ENCODE measurements around the gene LAIR2.
"Not testable (repeated sequence)": the region's sequence is repeated elsewhere in the genome, so short reads cannot be mapped to it uniquely, and the experiment has no call there.

Gene LAIR2

DNA sequence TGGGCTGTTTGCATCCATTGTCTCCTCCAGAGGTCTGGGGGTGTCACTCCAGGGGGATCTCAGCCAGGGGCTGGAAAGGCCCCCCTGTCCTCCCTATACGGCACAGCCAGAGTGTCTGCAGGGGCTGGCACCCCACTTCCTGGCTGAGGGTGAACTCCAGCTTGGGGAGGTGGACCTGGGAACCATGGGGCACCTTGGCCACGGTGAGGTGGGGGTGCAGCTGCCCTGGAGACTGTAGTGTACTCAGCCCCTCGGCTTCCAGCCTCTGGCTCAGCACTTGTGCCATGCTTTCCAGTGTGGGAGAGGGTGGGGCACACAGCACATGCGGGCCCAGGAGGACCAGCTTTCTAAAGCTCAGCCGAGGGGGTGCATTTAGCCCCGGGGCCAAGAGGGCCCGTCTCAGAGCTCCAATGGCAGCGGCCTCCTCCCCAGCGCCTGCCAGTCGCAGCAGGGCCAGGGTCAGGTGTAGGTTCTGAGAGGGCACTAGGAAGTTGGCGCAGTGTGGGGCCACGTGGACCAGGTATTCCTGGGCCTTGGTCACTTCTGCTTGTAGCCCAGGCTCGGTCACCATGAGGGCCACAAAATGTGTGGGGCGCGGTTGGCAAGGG, 40.5 kb upstream of the LAIR2 start:
- Mint-ChIP-seq H3K4me3 (peak overlapping the region; percentile 81), H3K9me3 (no peaks in the 10 kb centered on the region), H3K4me1 (peaks cover 50% of the 10 kb centered on the region), H3K27ac (peak overlapping the region; percentile 76), H3K36me3 (peaks cover 61% of the 10 kb centered on the region)
- ATAC-seq (no peak), DNase-seq (ENCODE audit: low spot score in 2 of 2) (no peak)

GRCh38 chr19:54462655-54463530, 39.7 kb upstream of the LAIR2 start:
- peak; percentile 40 for ATAC-seq
- no peaks in the 10 kb centered on the region for H3K9me3 Mint-ChIP-seq
- peaks cover 50% of the 10 kb centered on the region for H3K4me1 Mint-ChIP-seq
- peak in 1 of 2 donors; percentile 82 for DNase-seq (ENCODE audit: low spot score in 2 of 2)
- H3K27ac Mint-ChIP-seq, result peak overlapping the region; percentile 92
- H3K4me3 Mint-ChIP-seq, result peak overlapping the region; percentile 81
- H3K36me3 Mint-ChIP-seq, result peaks cover 53% of the 10 kb centered on the region

GRCh38 chr19:54463531-54464043, 39.0 kb upstream of the LAIR2 start, which contains the start of gene LENG9:
TSS of gene LENG9 (minus strand) at chr19:54463778. CDS start at chr19:54463526, 252 bp downstream.
- DNase-seq (ENCODE audit: low spot score in 2 of 2) (peak; percentile 88 to 97), ATAC-seq (peak; percentile 76)
- H3K36me3 Mint-ChIP-seq, result peaks cover 46% of the 10 kb centered on the region
- H3K4me3 Mint-ChIP-seq, result peak within 1 kb of the TSS; percentile 81
- peak within 1 kb of the TSS; percentile 92 for H3K27ac Mint-ChIP-seq
- no peaks in the 10 kb centered on the region for H3K9me3 Mint-ChIP-seq
- peaks cover 43% of the 10 kb centered on the region for H3K4me1 Mint-ChIP-seq

DNA sequence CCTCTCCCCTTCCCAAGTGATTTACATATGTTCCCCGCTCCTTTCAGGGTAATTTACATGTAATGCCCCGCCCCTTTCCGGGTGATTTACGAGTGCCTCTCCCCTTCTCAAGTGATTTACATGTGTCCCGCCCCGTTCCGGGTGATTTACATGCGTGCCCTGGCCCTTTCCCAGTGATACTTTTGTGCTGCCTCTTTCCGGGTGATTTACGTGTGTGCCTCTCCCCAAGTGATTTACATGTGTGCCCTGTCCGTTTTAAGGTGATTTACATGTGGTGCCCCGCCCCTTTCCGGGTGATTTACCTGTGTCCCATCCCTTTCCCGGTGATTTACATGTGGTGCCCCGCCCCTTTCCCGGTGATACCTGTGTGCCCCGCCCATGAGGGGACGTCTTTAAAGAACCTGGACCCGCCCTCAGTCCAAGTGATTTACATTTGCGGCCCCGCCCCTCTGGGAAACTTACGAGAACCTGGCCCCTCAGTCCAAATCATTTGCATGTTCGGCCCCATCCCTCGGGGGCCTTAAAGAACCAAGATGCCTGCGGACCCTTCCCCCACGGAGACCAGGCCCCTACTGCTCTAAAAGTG, 38.5 kb upstream of the LAIR2 start:
- peak overlapping the region; percentile 81 for H3K4me3 Mint-ChIP-seq
- H3K27ac Mint-ChIP-seq, result peak overlapping the region; percentile 92
- no peaks in the 10 kb centered on the region for H3K9me3 Mint-ChIP-seq
- peaks cover 38% of the 10 kb centered on the region for H3K4me1 Mint-ChIP-seq
- peak; percentile 73 for ATAC-seq
- H3K36me3 Mint-ChIP-seq, result peaks cover 41% of the 10 kb centered on the region
- peak; percentile 73 to 94 for DNase-seq (ENCODE audit: low spot score in 2 of 2)

GRCh38 chr19:54464630-54465425, 37.8 kb upstream of the LAIR2 start:
- peak overlapping the region; percentile 81 for H3K4me3 Mint-ChIP-seq
- H3K27ac Mint-ChIP-seq, result peak overlapping the region; percentile 92
- DNase-seq (ENCODE audit: low spot score in 2 of 2) (peak in 1 of 2 donors; percentile 92), ATAC-seq (peak; percentile 70)
- no peaks in the 10 kb centered on the region for H3K9me3 Mint-ChIP-seq
- peaks cover 35% of the 10 kb centered on the region for H3K4me1 Mint-ChIP-seq
- H3K36me3 Mint-ChIP-seq, result peaks cover 34% of the 10 kb centered on the region

GRCh38 chr19:54465426-54466109, 37.1 kb upstream of the LAIR2 start:
- Mint-ChIP-seq H3K4me3 (peak overlapping the region; percentile 81), H3K4me1 (peaks cover 40% of the 10 kb centered on the region), H3K9me3 (no peaks in the 10 kb centered on the region), H3K27ac (no peak overlapping the region), H3K36me3 (peaks cover 30% of the 10 kb centered on the region)
- DNase-seq (ENCODE audit: low spot score in 2 of 2), result no peak
- ATAC-seq, result no peak

- Mint-ChIP-seq H3K36me3 (peaks cover 25% of the 10 kb centered on the region), H3K4me3 (peak overlapping the region; percentile 81), H3K4me1 (peaks cover 44% of the 10 kb centered on the region)
- not testable (repeated sequence) for H3K9me3 Mint-ChIP-seq; ATAC-seq; DNase-seq (ENCODE audit: low spot score in 2 of 2); H3K27ac Mint-ChIP-seq
Measured at GRCh38 chr19:54466110-54466480, 36.5 kb upstream of the LAIR2 start.

DNA sequence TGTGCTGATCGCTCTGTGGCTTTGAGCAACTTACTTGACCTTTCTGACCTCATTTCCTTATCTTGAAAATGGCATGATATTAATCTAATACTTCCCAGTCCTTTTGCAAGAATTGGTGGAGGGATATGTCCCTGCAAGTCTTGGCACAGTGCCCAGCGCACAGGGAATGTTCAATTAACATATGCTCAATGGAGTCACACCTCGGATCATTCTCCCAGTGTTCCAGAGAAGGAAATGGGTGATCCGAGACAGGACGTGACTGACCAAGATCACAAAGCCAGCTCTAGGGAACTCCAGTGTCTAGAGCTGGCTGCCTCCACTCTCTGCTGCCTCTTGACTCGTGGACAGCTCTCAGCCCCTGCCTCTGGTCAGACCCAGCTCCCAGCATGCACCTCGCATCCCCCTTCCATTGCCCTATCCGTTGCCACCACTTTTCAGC, 33.1 kb upstream of the LAIR2 start:
- Mint-ChIP-seq H3K36me3 (no peaks in the 10 kb centered on the region), H3K4me1 (peaks cover 28% of the 10 kb centered on the region), H3K9me3 (no peaks in the 10 kb centered on the region), H3K4me3 (no peak overlapping the region), H3K27ac (no peak overlapping the region)
- DNase-seq (ENCODE audit: low spot score in 2 of 2) (no peak), ATAC-seq (no peak)

DNA sequence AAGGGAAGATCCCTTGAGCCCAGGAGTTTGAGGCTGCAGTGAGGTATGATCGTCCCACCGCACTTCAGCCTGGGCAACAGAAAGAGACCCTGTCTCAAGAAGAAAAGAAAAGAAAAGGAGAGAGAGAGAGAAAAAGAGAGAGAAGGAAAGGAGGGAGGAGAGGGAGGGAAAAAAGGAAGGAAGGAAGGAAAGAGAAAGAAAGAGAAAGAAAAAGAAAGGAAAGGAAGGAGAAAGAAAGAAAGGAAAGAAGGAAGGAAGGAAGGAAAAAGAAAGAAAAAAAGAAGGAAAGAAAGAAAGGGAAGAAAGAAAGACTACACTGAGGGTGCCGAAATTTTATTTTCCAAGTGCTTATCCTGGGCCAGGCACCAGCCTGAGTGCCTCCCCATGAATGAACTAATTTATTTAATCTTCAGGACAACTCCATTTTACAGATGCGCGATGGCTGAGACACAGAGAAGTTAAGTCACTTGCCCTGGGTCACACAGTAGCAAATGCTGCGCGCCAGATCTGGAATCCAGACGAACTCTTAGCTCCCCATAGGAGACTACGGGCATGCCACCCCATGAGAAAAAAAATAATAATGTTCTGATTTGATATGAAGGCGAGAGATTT, 32.2 kb upstream of the LAIR2 start:
- DNase-seq (ENCODE audit: low spot score in 2 of 2), result no peak
- ATAC-seq, result no peak
- H3K4me3 Mint-ChIP-seq, result peak overlapping the region; percentile 59
- H3K27ac Mint-ChIP-seq, result no peak overlapping the region
- no peaks in the 10 kb centered on the region for H3K36me3 Mint-ChIP-seq
- H3K9me3 Mint-ChIP-seq, result no peaks in the 10 kb centered on the region
- peaks cover 23% of the 10 kb centered on the region for H3K4me1 Mint-ChIP-seq

GRCh38 chr19:54470991-54471782, 31.4 kb upstream of the LAIR2 start:
- no peaks in the 10 kb centered on the region for H3K36me3 Mint-ChIP-seq
- ATAC-seq, result peak; percentile 65
- no peak overlapping the region for H3K27ac Mint-ChIP-seq
- no peaks in the 10 kb centered on the region for H3K9me3 Mint-ChIP-seq
- no peak for DNase-seq (ENCODE audit: low spot score in 2 of 2)
- peak overlapping the region; percentile 59 for H3K4me3 Mint-ChIP-seq
- H3K4me1 Mint-ChIP-seq, result peaks cover 23% of the 10 kb centered on the region

GRCh38 chr19:54473071-54473891, 29.4 kb upstream of the LAIR2 start, which contains the start of gene CDC42EP5:
TSS of gene CDC42EP5 (minus strand) at chr19:54473296. CDS start at chr19:54465547, 7,749 bp downstream.
- H3K27ac Mint-ChIP-seq, result peak within 1 kb of the TSS; percentile 56
- peak within 1 kb of the TSS; percentile 39 for H3K4me3 Mint-ChIP-seq
- H3K9me3 Mint-ChIP-seq, result no peaks in the 10 kb centered on the region
- peaks cover 23% of the 10 kb centered on the region for H3K4me1 Mint-ChIP-seq
- no peaks in the 10 kb centered on the region for H3K36me3 Mint-ChIP-seq
- peak; percentile 65 for ATAC-seq
- DNase-seq (ENCODE audit: low spot score in 2 of 2), result no peak

GRCh38 chr19:54473892-54474372, 28.7 kb upstream of the LAIR2 start:
- Mint-ChIP-seq H3K27ac (peak overlapping the region; percentile 56), H3K36me3 (no peaks in the 10 kb centered on the region), H3K4me3 (no peak overlapping the region), H3K9me3 (no peaks in the 10 kb centered on the region), H3K4me1 (peaks cover 23% of the 10 kb centered on the region)
- ATAC-seq (no peak), DNase-seq (ENCODE audit: low spot score in 2 of 2) (no peak)

All from stimulated activated effector memory CD8-positive, alpha-beta T cell treated with anti-CD3 and anti-CD28 coated beads, Interleukin-12 subunit alpha, Interleukin-12 subunit beta, amount 100 ng/mL, for 72 hours (primary cell).